Measurements from ENCODE around the gene ZNF675. TPM values are rescaled to one million over a fixed set of nuclear protein-coding genes. Genes with fewer than 3 reads are reported as not detected.
A peak's percentile ranks its signal among the peaks of the same experiment; 100 is the strongest.
"Not testable (repeated sequence)": the region's sequence is repeated elsewhere in the genome, so short reads cannot be mapped to it uniquely, and the experiment has no call there.

The ZNF675 gene
- total RNA-seq, result 10 to 100 TPM; 19.8 to 28.9 (median 27.0) TPM

GRCh38 chr19:23686621-23687423 lies at the start of gene ZNF675:
Gene ZNF675 (minus strand): TSS chr19:23687212. CDS start chr19:23687033, 179 bp downstream.
- H3K27me3 ChIP-seq, result no peaks in the 10 kb centered on the region
- WGBS, result 0% methylated on average over 17 of the region's 33 CpGs
- TF ChIP-seq POLR2A (IDR thresholded peaks at IDR 0.05), result peak in 1 of 2 donors; percentile 34
- TF ChIP-seq EP300 (IDR thresholded peaks at IDR 0.05), result no peak
- no peak for TF ChIP-seq CTCF (IDR thresholded peaks at IDR 0.05)
- peak in 1 of 3 donors; percentile 5 for TF ChIP-seq POLR2AphosphoS5 (IDR thresholded peaks at IDR 0.05)

GRCh38 chr19:23730729-23731465 lies 43.9 kb upstream of the ZNF675 start:
- not testable (repeated sequence) for H3K27ac ChIP-seq; DNase-seq (ENCODE audit: low spot score in 2 of 2); H3K27me3 ChIP-seq; H3K9me3 ChIP-seq; H3K4me3 ChIP-seq; H3K36me3 ChIP-seq; H3K4me1 ChIP-seq
- WGBS, result 59% methylated on average over 6 of the region's 6 CpGs

More at GRCh38 chr19:23686621-23687423, at the start of gene ZNF675:
- H3K4me3 ChIP-seq, result peak within 1 kb of the TSS; percentile 84
- H3K4me1 ChIP-seq, result peaks cover 20% of the 10 kb centered on the region
- no peaks in the 10 kb centered on the region for H3K36me3 ChIP-seq
- peak; percentile 96 to 99 for DNase-seq (ENCODE audit: low spot score in 2 of 2)
- peak within 1 kb of the TSS; percentile 92 for H3K27ac ChIP-seq
- H3K9me3 ChIP-seq, result no peaks in the 10 kb centered on the region

GRCh38 chr19:23724161-23724560 lies 37.1 kb upstream of the ZNF675 start:
- not testable (repeated sequence) for H3K27me3 ChIP-seq; H3K36me3 ChIP-seq; H3K4me3 ChIP-seq; H3K9me3 ChIP-seq; DNase-seq (ENCODE audit: low spot score in 2 of 2); H3K4me1 ChIP-seq; H3K27ac ChIP-seq
- 5% methylated on average over 2 of the region's 6 CpGs for WGBS

GRCh38 chr19:23718802-23719201 lies 31.8 kb upstream of the ZNF675 start:
- Histone ChIP-seq H3K27ac (no peak overlapping the region), H3K4me3 (no peak overlapping the region), H3K27me3 (no peaks in the 10 kb centered on the region), H3K4me1 (no peaks in the 10 kb centered on the region), H3K36me3 (no peaks in the 10 kb centered on the region), H3K9me3 (no peaks in the 10 kb centered on the region)
- DNase-seq (ENCODE audit: low spot score in 2 of 2), result no peak
- WGBS, result 18% methylated on average over 12 of the region's 12 CpGs
- TF ChIP-seq POLR2AphosphoS5 (IDR thresholded peaks at IDR 0.05) (no peak), EP300 (IDR thresholded peaks at IDR 0.05) (no peak), POLR2A (IDR thresholded peaks at IDR 0.05) (no peak), CTCF (IDR thresholded peaks at IDR 0.05) (no peak)

- H3K27me3 ChIP-seq, result no peaks in the 10 kb centered on the region
- no peaks in the 10 kb centered on the region for H3K4me1 ChIP-seq
- H3K9me3 ChIP-seq, result no peaks in the 10 kb centered on the region
- no peaks in the 10 kb centered on the region for H3K36me3 ChIP-seq
- no peak for TF ChIP-seq EP300 (IDR thresholded peaks at IDR 0.05)
- no peak for TF ChIP-seq CTCF (IDR thresholded peaks at IDR 0.05)
- no peak for DNase-seq (ENCODE audit: low spot score in 2 of 2)
- H3K27ac ChIP-seq, result no peak overlapping the region
- H3K4me3 ChIP-seq, result no peak overlapping the region
Measured at GRCh38 chr19:23716792-23717191, 29.8 kb upstream of the ZNF675 start.

- Histone ChIP-seq H3K27ac (no peak overlapping the region), H3K4me3 (no peak overlapping the region), H3K9me3 (no peaks in the 10 kb centered on the region), H3K4me1 (no peaks in the 10 kb centered on the region), H3K27me3 (no peaks in the 10 kb centered on the region), H3K36me3 (no peaks in the 10 kb centered on the region)
- WGBS, result 29% methylated on average over 2 of the region's 2 CpGs
- no peak for DNase-seq (ENCODE audit: low spot score in 2 of 2)
- TF ChIP-seq CTCF (IDR thresholded peaks at IDR 0.05) (no peak), POLR2A (IDR thresholded peaks at IDR 0.05) (no peak), POLR2AphosphoS5 (IDR thresholded peaks at IDR 0.05) (no peak), EP300 (IDR thresholded peaks at IDR 0.05) (no peak)
Measured at GRCh38 chr19:23709347-23709746, 22.3 kb upstream of the ZNF675 start.
